Type B pancreatic cell (in vitro differentiated cells): ENCODE data around the gene FYN. TPM values are rescaled to one million over a fixed set of nuclear protein-coding genes. Genes with fewer than 3 reads are reported as not detected.
"Not testable (repeated sequence)": the region's sequence is repeated elsewhere in the genome, so short reads cannot be mapped to it uniquely, and the experiment has no call there.

Experiments
- DNase-seq: peaks from one replicate; pipeline ENCODE4 v3.0.0; 2021; ENCODE audit warnings: mixed read lengths; ENCODE audit not compliant: unreplicated experiment; ENCODE audit errors: extremely low spot score
- H3K27ac Mint-ChIP-seq: 2 replicates; pipeline ENCODE4 v1.8.0; 2021; ENCODE audit warnings: mild to moderate bottlenecking, mixed read lengths
- H3K27me3 Mint-ChIP-seq: 2 replicates; pipeline ENCODE4 v1.8.0; 2021; ENCODE audit warnings: mixed read lengths
- H3K36me3 Mint-ChIP-seq: 2 replicates; pipeline ENCODE4 v1.8.0; 2021; ENCODE audit warnings: mixed read lengths
- H3K4me1 Mint-ChIP-seq: one replicate; pipeline ENCODE4 v1.8.0; 2021; ENCODE audit warnings: mixed read lengths; ENCODE audit not compliant: unreplicated experiment
- H3K4me3 Mint-ChIP-seq: 2 replicates; pipeline ENCODE4 v1.8.0; 2021; ENCODE audit warnings: mild to moderate bottlenecking, mixed read lengths
- H3K9me3 Mint-ChIP-seq: 2 replicates; pipeline ENCODE4 v1.8.0; 2021; ENCODE audit warnings: mixed read lengths
- total RNA-seq: library from RNA; stranded (reverse); gene quantifications from 2 replicates; pipeline ENCODE4 v1.2.1, GENCODE V29; 2021; ENCODE audit warnings: low replicate concordance
- TF ChIP-seq, protein P1 (sequence below): fragments of 200-600 bp; sonication (generic); conservative IDR thresholded peaks from 2 replicates; pipeline ENCODE4 v1.5.0; 2021; ENCODE audit warnings: antibody characterized with exemption, mild to moderate bottlenecking

FYN gene
- total RNA-seq, 1 donor from 2014 or later = 131 TPM

DNA sequence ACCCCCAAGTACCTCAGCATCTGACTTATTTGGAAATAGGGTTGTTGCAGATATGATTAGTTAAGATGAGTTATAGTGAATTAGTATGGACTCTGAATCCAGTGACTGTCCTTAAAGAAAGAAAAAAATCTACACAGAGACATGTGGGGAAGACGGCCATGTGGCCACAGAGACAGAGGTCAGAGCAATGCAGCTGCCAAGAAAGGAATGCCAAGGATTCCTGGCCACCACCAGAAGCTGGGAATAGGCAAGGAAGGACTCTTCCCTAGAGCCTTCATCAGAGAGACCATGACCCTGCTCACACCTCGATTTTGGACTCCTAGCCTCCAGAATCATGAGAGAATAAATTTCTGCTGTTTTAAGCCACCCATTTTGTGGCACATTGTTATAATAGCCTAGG lies 81.8 kb downstream of the FYN start:
- H3K4me1 Mint-ChIP-seq = peaks cover 29% of the 10 kb centered on the region
- H3K9me3 Mint-ChIP-seq = no peaks in the 10 kb centered on the region
- H3K4me3 Mint-ChIP-seq = no peak overlapping the region
- H3K27ac Mint-ChIP-seq = no peak overlapping the region
- no peaks in the 10 kb centered on the region for H3K27me3 Mint-ChIP-seq
- TF ChIP-seq, protein P1, sequence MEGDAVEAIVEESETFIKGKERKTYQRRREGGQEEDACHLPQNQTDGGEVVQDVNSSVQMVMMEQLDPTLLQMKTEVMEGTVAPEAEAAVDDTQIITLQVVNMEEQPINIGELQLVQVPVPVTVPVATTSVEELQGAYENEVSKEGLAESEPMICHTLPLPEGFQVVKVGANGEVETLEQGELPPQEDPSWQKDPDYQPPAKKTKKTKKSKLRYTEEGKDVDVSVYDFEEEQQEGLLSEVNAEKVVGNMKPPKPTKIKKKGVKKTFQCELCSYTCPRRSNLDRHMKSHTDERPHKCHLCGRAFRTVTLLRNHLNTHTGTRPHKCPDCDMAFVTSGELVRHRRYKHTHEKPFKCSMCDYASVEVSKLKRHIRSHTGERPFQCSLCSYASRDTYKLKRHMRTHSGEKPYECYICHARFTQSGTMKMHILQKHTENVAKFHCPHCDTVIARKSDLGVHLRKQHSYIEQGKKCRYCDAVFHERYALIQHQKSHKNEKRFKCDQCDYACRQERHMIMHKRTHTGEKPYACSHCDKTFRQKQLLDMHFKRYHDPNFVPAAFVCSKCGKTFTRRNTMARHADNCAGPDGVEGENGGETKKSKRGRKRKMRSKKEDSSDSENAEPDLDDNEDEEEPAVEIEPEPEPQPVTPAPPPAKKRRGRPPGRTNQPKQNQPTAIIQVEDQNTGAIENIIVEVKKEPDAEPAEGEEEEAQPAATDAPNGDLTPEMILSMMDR = no peak
- no peak for DNase-seq
- H3K36me3 Mint-ChIP-seq = no peaks in the 10 kb centered on the region

DNA sequence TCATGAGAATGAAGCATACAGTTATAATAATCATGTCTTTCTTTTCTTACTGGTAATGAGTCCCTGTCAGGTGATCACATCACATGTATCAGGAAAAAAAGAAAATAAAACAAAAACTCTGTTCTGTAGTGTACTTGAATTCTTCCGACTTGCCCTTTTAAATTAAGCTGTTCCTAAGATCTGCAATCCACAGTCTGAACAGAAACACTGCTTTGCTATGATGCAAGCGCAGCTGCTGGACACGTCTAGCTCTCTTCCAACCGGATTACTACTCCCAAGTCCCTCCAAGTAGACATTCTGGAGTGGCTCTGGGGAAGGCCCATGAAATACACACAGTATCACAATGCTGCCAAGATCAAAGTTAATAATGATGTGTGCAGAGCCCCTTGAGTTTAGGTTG lies 83.7 kb downstream of the FYN start:
- no peak for DNase-seq
- Mint-ChIP-seq H3K27me3 (no peaks in the 10 kb centered on the region), H3K4me1 (peaks cover 23% of the 10 kb centered on the region), H3K27ac (no peak overlapping the region), H3K36me3 (no peaks in the 10 kb centered on the region), H3K9me3 (no peaks in the 10 kb centered on the region), H3K4me3 (no peak overlapping the region)
- TF ChIP-seq, protein P1 = no peak

DNA sequence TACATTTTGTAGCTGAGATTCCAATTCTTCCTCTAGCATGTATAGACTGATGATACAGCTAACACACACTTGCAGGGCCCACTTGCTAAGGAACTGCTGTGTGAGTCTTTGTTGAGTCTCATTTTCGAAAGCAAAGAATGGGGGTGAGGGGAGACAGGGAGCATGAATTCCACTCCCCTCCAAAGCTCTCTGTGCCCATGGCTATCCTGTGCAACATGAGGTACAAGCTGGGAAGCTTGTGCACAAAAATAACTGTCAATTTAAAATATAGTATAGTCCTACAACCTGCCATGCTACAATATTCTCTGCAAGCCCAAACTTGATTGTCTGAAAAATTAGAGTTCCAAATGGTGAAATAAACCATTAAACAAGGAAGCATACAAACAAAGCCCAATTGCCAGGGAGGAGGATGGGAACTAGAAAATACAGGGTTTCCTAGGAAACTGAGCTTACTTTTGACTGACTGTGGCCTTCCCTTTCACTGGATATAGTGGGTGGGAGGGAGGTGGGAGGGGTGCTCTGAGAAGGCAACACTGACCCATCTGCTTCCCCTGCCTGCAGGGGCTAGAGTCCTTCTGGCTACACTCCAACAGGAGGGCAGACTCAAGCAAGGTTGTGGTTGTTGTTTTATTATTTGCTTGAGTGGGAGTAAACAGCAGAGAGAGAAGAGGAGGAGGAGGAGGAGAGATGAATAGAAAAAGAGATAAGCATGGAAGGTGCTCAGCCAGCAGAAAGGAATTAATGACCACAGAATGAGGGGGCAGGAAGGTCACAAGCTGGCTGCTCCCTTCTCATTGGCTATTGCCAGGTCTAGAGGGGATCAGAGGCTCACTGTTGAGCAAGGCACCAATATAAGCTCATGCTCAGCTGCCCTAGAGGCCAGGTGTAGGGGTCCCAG lies 84.6 kb downstream of the FYN start:
- Mint-ChIP-seq H3K4me1 (peaks cover 23% of the 10 kb centered on the region), H3K4me3 (no peak overlapping the region), H3K27ac (no peak overlapping the region), H3K9me3 (no peaks in the 10 kb centered on the region), H3K27me3 (no peaks in the 10 kb centered on the region), H3K36me3 (no peaks in the 10 kb centered on the region)
- TF ChIP-seq, protein P1 = no peak
- no peak for DNase-seq

DNA sequence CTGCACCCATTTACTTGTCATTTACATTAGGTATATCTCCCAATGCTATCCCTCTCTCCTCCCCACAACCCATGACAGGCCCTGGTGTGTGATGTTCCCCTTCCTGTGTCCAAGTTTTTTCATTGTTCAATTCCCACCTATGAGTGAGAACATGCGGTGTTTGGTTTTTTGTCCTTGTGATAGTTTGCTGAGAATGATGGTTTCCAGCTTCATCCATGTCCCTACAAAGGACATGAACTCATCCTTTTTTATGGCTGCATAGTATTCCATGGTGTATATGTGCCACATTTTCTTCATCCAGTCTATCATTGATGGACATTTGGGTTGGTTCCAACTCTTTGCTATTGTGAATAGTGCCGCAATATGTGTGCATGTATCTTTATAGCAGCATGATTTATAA lies 87.1 kb downstream of the FYN start:
- H3K4me1 Mint-ChIP-seq = peaks cover 36% of the 10 kb centered on the region
- H3K36me3 Mint-ChIP-seq, H3K4me3 Mint-ChIP-seq, H3K9me3 Mint-ChIP-seq, H3K27ac Mint-ChIP-seq, DNase-seq, H3K27me3 Mint-ChIP-seq: not testable (repeated sequence)

DNA sequence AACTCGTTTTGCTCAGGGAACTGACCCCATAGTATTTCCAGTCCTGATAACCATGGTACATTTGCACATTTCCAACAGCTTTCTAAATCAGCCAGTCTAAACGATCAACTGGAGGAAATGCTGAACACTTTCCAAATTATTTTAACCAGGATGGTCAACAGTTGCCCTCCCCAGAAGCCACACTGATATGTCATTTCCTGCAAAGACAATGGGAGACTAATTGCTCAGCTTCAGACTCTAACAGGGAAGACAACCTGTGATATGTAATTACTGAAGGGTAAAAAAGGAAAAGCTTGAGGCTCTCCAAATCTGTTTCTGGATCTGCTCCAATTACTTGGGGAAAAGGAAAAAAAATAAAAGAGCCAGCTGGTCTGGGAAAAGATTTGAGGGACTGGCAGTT lies 88.8 kb downstream of the FYN start:
- DNase-seq = no peak
- H3K9me3 Mint-ChIP-seq = no peaks in the 10 kb centered on the region
- H3K4me3 Mint-ChIP-seq = no peak overlapping the region
- TF ChIP-seq, protein P1 = no peak
- H3K36me3 Mint-ChIP-seq = peaks cover 21% of the 10 kb centered on the region
- H3K27ac Mint-ChIP-seq = peak overlapping the region; percentile 25
- H3K27me3 Mint-ChIP-seq = no peaks in the 10 kb centered on the region
- H3K4me1 Mint-ChIP-seq = peaks cover 46% of the 10 kb centered on the region

DNA sequence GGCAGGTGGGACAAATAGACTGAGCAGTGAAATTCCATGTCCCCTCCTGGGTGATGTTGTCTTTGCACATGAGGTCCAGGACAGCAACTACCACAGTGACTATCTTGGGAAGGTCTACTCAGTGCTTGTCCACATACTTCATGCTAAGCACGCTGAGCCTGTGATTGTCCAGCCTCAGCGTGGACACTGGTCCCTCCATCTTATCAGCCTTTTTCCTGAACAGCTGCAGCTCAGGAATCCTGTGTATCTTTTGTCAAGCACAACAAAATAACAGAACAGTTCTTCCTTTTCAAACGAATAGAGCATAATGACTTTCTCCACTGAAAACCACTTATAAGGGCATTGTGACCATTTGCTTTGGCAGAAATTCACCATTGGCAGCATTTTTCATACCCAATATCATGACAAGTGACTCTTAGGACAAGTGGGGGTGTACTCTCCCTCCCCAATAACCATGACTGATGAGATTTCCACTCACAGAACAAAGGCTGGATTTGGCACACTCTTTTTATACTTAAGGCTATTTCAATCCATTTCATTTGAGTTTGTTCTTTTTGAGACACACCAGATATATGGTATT lies 90.3 kb downstream of the FYN start:
- H3K9me3 Mint-ChIP-seq = no peaks in the 10 kb centered on the region
- H3K4me1 Mint-ChIP-seq = peaks cover 49% of the 10 kb centered on the region
- no peak overlapping the region for H3K4me3 Mint-ChIP-seq
- H3K27ac Mint-ChIP-seq = no peak overlapping the region
- peaks cover 23% of the 10 kb centered on the region for H3K36me3 Mint-ChIP-seq
- H3K27me3 Mint-ChIP-seq = no peaks in the 10 kb centered on the region
- TF ChIP-seq, protein P1 = no peak
- no peak for DNase-seq
